HEK293 (cell line): Measurements from ENCODE around the gene SAXO1.

ENCODE experiments used
- CTCF ChIA-PET: fragments of 350-600 bp; formaldehyde crosslinking; extraction: SDS; loops from one replicate; lab custom pipeline; 2021; ENCODE audit warnings: antibody characterized with exemption; lab: Yijun Ruan, JAX
- POLR2A ChIA-PET: fragments of 300-600 bp; formaldehyde crosslinking; extraction: SDS; loops from one replicate; lab custom pipeline; 2020; ENCODE audit warnings: antibody characterized with exemption, inconsistent platforms; lab: Yijun Ruan, JAX
- H3K27ac ChIP-seq: fragments of 200-500 bp; sonication (Bioruptor generic); 2 replicates; pipeline ENCODE4 v1.5.1; 2014; ENCODE audit warnings: low read depth, low read length, control low read depth, inconsistent platforms; ENCODE audit errors: extremely low read depth
- H3K36me3 ChIP-seq, 2 experiments: fragments of 200-500 bp in 1 of 2; sonication (Bioruptor generic) in 1 of 2; 1 replicate in 1 of 2; 2 replicates in 1 of 2; pipeline ENCODE4 v1.5.1; 2014 to 2017; ENCODE audit warnings: inconsistent platforms in 2 of 2, low read length in 2 of 2; ENCODE audit not compliant: control insufficient read depth in 2 of 2, insufficient read depth in 1 of 2
- H3K4me1 ChIP-seq: fragments of 200-500 bp; sonication (Bioruptor generic); 2 replicates; pipeline ENCODE4 v1.5.1; 2014; ENCODE audit warnings: mild to moderate bottlenecking, low read length, inconsistent platforms; ENCODE audit not compliant: control insufficient read depth, insufficient read depth
- H3K4me3 ChIP-seq: 2 replicates; pipeline ENCODE4 v1.5.1; 2011; ENCODE audit warnings: low read depth, mild to moderate bottlenecking, control low read depth, low read length, moderate library complexity
- H3K9me3 ChIP-seq: fragments of 200-500 bp; sonication (Bioruptor generic); 2 replicates; pipeline ENCODE4 v1.5.1; 2014; ENCODE audit warnings: low read depth, low read length, inconsistent platforms; ENCODE audit not compliant: control insufficient read depth, insufficient read depth
- GLIS2 ChIP-seq: fragments of 450-650 bp; formaldehyde crosslinking; IDR thresholded peaks from 2 replicates; pipeline ENCODE4 v1.5.1; 2016; ENCODE audit warnings: missing biosample characterization, missing genetic modification characterization
- PATZ1 ChIP-seq: fragments of 450-650 bp; formaldehyde crosslinking; IDR thresholded peaks from 2 replicates; pipeline ENCODE4 v1.5.1; 2016; ENCODE audit warnings: missing biosample characterization, missing genetic modification characterization
- TCF7L2 ChIP-seq: IDR thresholded peaks from 2 replicates; pipeline ENCODE4 v1.6.1; 2011; ENCODE audit warnings: low read depth, mild to moderate bottlenecking, inconsistent platforms, low read length, moderate library complexity, borderline replicate concordance
- ZFP41 ChIP-seq: fragments of 450-650 bp; formaldehyde crosslinking; IDR thresholded peaks from 2 replicates; pipeline ENCODE4 v1.5.1; 2016; ENCODE audit warnings: missing biosample characterization, missing genetic modification characterization, borderline replicate concordance
- ZNF10 ChIP-seq: fragments of 450-650 bp; formaldehyde crosslinking; IDR thresholded peaks from 2 replicates; pipeline ENCODE4 v1.5.1; 2017; ENCODE audit warnings: missing biosample characterization, missing genetic modification characterization
- ZNF18 ChIP-seq: fragments of 450-650 bp; formaldehyde crosslinking; IDR thresholded peaks from 2 replicates; pipeline ENCODE4 v1.5.1; 2016; ENCODE audit warnings: missing biosample characterization, missing genetic modification characterization
- ZNF19 ChIP-seq: fragments of 450-650 bp; formaldehyde crosslinking; IDR thresholded peaks from 2 replicates; pipeline ENCODE4; 2016; ENCODE audit warnings: missing biosample characterization, missing genetic modification characterization, low read depth
- ZNF202 ChIP-seq: fragments of 450-650 bp; formaldehyde crosslinking; IDR thresholded peaks from 2 replicates; pipeline ENCODE4 v1.5.1; 2016; ENCODE audit warnings: missing biosample characterization, missing genetic modification characterization, borderline replicate concordance
- ZNF211 ChIP-seq: fragments of 450-650 bp; formaldehyde crosslinking; IDR thresholded peaks from 2 replicates; pipeline ENCODE4 v1.5.1; 2016; ENCODE audit warnings: low read depth, missing biosample characterization, missing genetic modification characterization
- ZNF221 ChIP-seq: fragments of 450-650 bp; formaldehyde crosslinking; IDR thresholded peaks from 2 replicates; pipeline ENCODE4 v1.5.1; 2017; ENCODE audit warnings: missing biosample characterization, missing genetic modification characterization, borderline replicate concordance
- ZNF24 ChIP-seq: fragments of 450-650 bp; formaldehyde crosslinking; IDR thresholded peaks from 2 replicates; pipeline ENCODE4 v1.5.1; 2016; ENCODE audit warnings: missing biosample characterization, missing genetic modification characterization
- ZNF248 ChIP-seq: fragments of 450-650 bp; formaldehyde crosslinking; IDR thresholded peaks from 2 replicates; pipeline ENCODE4 v1.5.1; 2017; ENCODE audit warnings: missing biosample characterization, missing genetic modification characterization
- ZNF37A ChIP-seq: fragments of 450-650 bp; IDR thresholded peaks from 2 replicates; pipeline ENCODE4 v1.5.1; 2018; ENCODE audit warnings: missing biosample characterization, missing genetic modification characterization
- ZNF394 ChIP-seq: fragments of 450-650 bp; formaldehyde crosslinking; IDR thresholded peaks from 2 replicates; pipeline ENCODE4 v1.5.1; 2016; ENCODE audit warnings: missing biosample characterization, missing genetic modification characterization, mild to moderate bottlenecking, moderate library complexity, borderline replicate concordance
- ZNF518A ChIP-seq: fragments of 450-650 bp; formaldehyde crosslinking; conservative IDR thresholded peaks from 2 replicates; pipeline ENCODE4 v1.5.1; 2016; ENCODE audit warnings: low read depth, missing biosample characterization, missing genetic modification characterization
- ZNF544 ChIP-seq: fragments of 450-650 bp; formaldehyde crosslinking; IDR thresholded peaks from 2 replicates; pipeline ENCODE4 v1.5.0; 2017; ENCODE audit warnings: missing biosample characterization, missing genetic modification characterization
- ZNF555 ChIP-seq: fragments of 450-650 bp; formaldehyde crosslinking; conservative IDR thresholded peaks from 2 replicates; pipeline ENCODE4 v1.5.1; 2017; ENCODE audit warnings: missing biosample characterization, mild to moderate bottlenecking, missing genetic modification characterization, inconsistent platforms
- ZNF560 ChIP-seq: fragments of 450-650 bp; formaldehyde crosslinking; IDR thresholded peaks from 2 replicates; pipeline ENCODE4 v1.5.1; 2017; ENCODE audit warnings: missing biosample characterization, missing genetic modification characterization, borderline replicate concordance
- ZNF600 ChIP-seq: fragments of 450-650 bp; formaldehyde crosslinking; IDR thresholded peaks from 2 replicates; pipeline ENCODE4 v1.5.1; 2016; ENCODE audit warnings: missing biosample characterization, missing genetic modification characterization
- ZNF639 ChIP-seq: fragments of 450-650 bp; formaldehyde crosslinking; IDR thresholded peaks from 2 replicates; pipeline ENCODE4 v1.5.1; 2016; ENCODE audit warnings: missing biosample characterization, missing genetic modification characterization
- ZNF791 ChIP-seq: fragments of 450-650 bp; formaldehyde crosslinking; IDR thresholded peaks from 2 replicates; pipeline ENCODE4 v1.5.1; 2016; ENCODE audit warnings: missing biosample characterization, missing genetic modification characterization
- ZSCAN4 ChIP-seq: fragments of 450-650 bp; formaldehyde crosslinking; IDR thresholded peaks from 2 replicates; pipeline ENCODE4 v1.5.1; 2017; ENCODE audit warnings: missing biosample characterization, missing genetic modification characterization

The SAXO1 gene

GRCh38 chr9:18947892-18948339 lies 85.1 kb downstream of the SAXO1 start (continued):
- TF ChIP-seq ZNF24 (tag by site-specific recombination) (no peak), ZNF37A (no peak), ZFP41 (tag by site-specific recombination) (no peak), ZNF394 (tag by site-specific recombination) (no peak)
- TF ChIP-seq, all 188 proteins: peak for 5

GRCh38 chr9:18942801-18943200 lies 90.2 kb downstream of the SAXO1 start:
- CTCF ChIA-PET: interaction anchor here (0.5 kb wide), 1 partner anchor 218 kb away, joined by 5 read pairs; no protein-coding TSS in a partner anchor
- Histone ChIP-seq H3K27ac (no peak overlapping the region), H3K36me3 (no peaks in the 10 kb centered on the region), H3K9me3 (no peaks in the 10 kb centered on the region), H3K4me1 (peaks cover 2% of the 10 kb centered on the region; the same call in 1 of the 2 replicates), H3K4me3 (no peak overlapping the region)
- POLR2A ChIA-PET: no interaction called here
- TF ChIP-seq ZNF560 (tag by site-specific recombination) (no peak), PATZ1 (no peak), ZNF555 (tag by site-specific recombination) (no peak), ZNF221 (tag by site-specific recombination) (no peak), ZNF10 (tag by site-specific recombination) (no peak), ZNF600 (tag by site-specific recombination) (no peak)

- no peak overlapping the region for H3K27ac ChIP-seq
- no peaks in the 10 kb centered on the region; the same call in 1 of the 2 replicates for H3K4me1 ChIP-seq
- ChIA-PET CTCF (no interaction called here), POLR2A (no interaction called here)
- no peaks in the 10 kb centered on the region for H3K36me3 ChIP-seq
- H3K9me3 ChIP-seq: no peaks in the 10 kb centered on the region
- H3K4me3 ChIP-seq: no peak overlapping the region
- TF ChIP-seq ZNF202 (no peak), ZNF248 (no peak), GLIS2 (no peak), ZNF544 (tag by site-specific recombination) (no peak), TCF7L2 (no peak), ZNF639 (tag by site-specific recombination) (no peak), ZNF518A (tag by site-specific recombination) (no peak), ZNF791 (tag by site-specific recombination) (no peak), ZNF211 (tag by site-specific recombination) (no peak), ZSCAN4 (no peak), ZNF18 (tag by site-specific recombination) (no peak), ZNF19 (tag by site-specific recombination) (no peak)
These were observed 91.8 kb downstream of the SAXO1 start for GRCh38 chr9:18941060-18941740.
